HCT116 (cell line): ENCODE measurements around the gene NCMAP. TPM values are rescaled to one million over a fixed set of nuclear protein-coding genes. Genes with fewer than 3 reads are reported as not detected.
A peak's percentile ranks its signal among the peaks of the same experiment; 100 is the strongest.

ENCODE experiments used
- ATAC-seq: fragments of 200-7000 bp; cut with Tn5 transposase; 2 replicates; pipeline ENCODE4 v1.9.1; 2020; ENCODE audit warnings: mild to moderate bottlenecking, moderate library complexity
- BruUV-seq: library from RNA; stranded (reverse); fragments of 400-500 nt; replicated peaks from 2 replicates; lab custom pipeline; 2021; lab: Mats Ljungman, UMichigan
- CTCF ChIA-PET: fragments of 300-600 bp; sonication (Branson Sonifier 250); formaldehyde crosslinking; loops from one replicate; lab custom pipeline; 2021; ENCODE audit warnings: antibody characterized with exemption; lab: Charles Lee
- POLR2A ChIA-PET: fragments of 300-600, 350-600 bp; sonication (Branson Sonifier 250); formaldehyde crosslinking; loops from one replicate; lab custom pipeline; 2021; ENCODE audit warnings: antibody characterized with exemption; lab: Charles Lee
- RAD21 ChIA-PET, 2 experiments: fragments of 300-600 bp; sonication (Branson Sonifier 250); formaldehyde crosslinking; loops; one replicate each; lab custom pipeline; 2023; ENCODE audit warnings: low total read pairs in 2 of 2; ENCODE audit not compliant: uncharacterized antibody in 2 of 2, unreplicated experiment in 2 of 2, low non-redundant PET in 1 of 2; lab: Charles Lee
- DNase-seq: peaks from one replicate; pipeline ENCODE4 v3.0.0-alpha.2; 2010; ENCODE audit warnings: low read depth, low spot score
- H2AFZ ChIP-seq: fragments of 200-600 bp; shearing (Covaris generic), sonication (generic); 2 replicates; pipeline ENCODE4 v1.6.1; 2017; ENCODE audit warnings: low read depth, mixed run types, mixed read lengths, antibody characterized with exemption, low read length; ENCODE audit not compliant: poor library complexity, severe bottlenecking
- H3K27ac ChIP-seq: 2 replicates; pipeline ENCODE4 v1.5.1; 2012; ENCODE audit warnings: low read depth, low read length
- H3K27me3 ChIP-seq: fragments of 200-600 bp; sonication (generic); 2 replicates; pipeline ENCODE4 v1.6.1; 2016; ENCODE audit warnings: mixed run types, low read length, mixed read lengths; ENCODE audit not compliant: insufficient read depth
- H3K36me3 ChIP-seq, 2 experiments: fragments of 200-500 bp in 1 of 2; fragments of 200-600 bp in 1 of 2; sonication (Bioruptor generic) in 1 of 2; sonication (generic) in 1 of 2; 2 replicates each; pipeline versions ENCODE4 v1.5.1 to v1.6.1; 2014 to 2016; ENCODE audit warnings: low read length in 2 of 2, inconsistent platforms in 1 of 2, mixed read lengths in 1 of 2, mixed run types in 1 of 2; ENCODE audit not compliant: insufficient read depth in 2 of 2, control insufficient read depth in 1 of 2
- H3K4me1 ChIP-seq, 2 experiments: fragments of 200-600 bp in 1 of 2; sonication (generic) in 1 of 2; 2 replicates each; pipeline versions ENCODE4 v1.5.1 to v1.6.1; 2012 to 2017; ENCODE audit warnings: low read length in 2 of 2, inconsistent platforms in 1 of 2, mild to moderate bottlenecking in 1 of 2, mixed read lengths in 1 of 2, mixed run types in 1 of 2, moderate library complexity in 1 of 2; ENCODE audit not compliant: insufficient read depth in 2 of 2, control insufficient read depth in 1 of 2
- H3K4me2 ChIP-seq: fragments of 200-600 bp; sonication (generic); 2 replicates; pipeline ENCODE4 v1.6.1; 2017; ENCODE audit warnings: mixed run types, low read length, mixed read lengths
- H3K4me3 ChIP-seq, 2 experiments: fragments of 200-600 bp in 1 of 2; sonication (generic) in 1 of 2; replicated peaks in 1 of 2; 2 replicates each; pipeline ENCODE4 v1.5.1; 2011 to 2016; ENCODE audit warnings: low read length in 2 of 2, control low read depth in 1 of 2, low read depth in 1 of 2, mild to moderate bottlenecking in 1 of 2, mixed read lengths in 1 of 2, mixed run types in 1 of 2
- H3K79me2 ChIP-seq: fragments of 200-600 bp; sonication (generic); 2 replicates; pipeline ENCODE4 v1.6.1; 2017; ENCODE audit warnings: mild to moderate bottlenecking, mixed run types, low read length, moderate library complexity, mixed read lengths; ENCODE audit not compliant: insufficient read depth
- H3K9ac ChIP-seq: fragments of 200-600 bp; sonication (generic); 2 replicates; pipeline ENCODE4 v1.6.1; 2016; ENCODE audit warnings: low read length, mixed read lengths
- H3K9me2 ChIP-seq: fragments of 200-600 bp; sonication (generic), shearing (Covaris generic); 2 replicates; pipeline ENCODE4 v1.6.1; 2017; ENCODE audit warnings: mixed run types, mild to moderate bottlenecking, moderate library complexity; ENCODE audit not compliant: insufficient read depth
- H3K9me3 ChIP-seq, 2 experiments: fragments of 200-500 bp in 1 of 2; fragments of 200-600 bp in 1 of 2; sonication (Bioruptor generic) in 1 of 2; sonication (generic) in 1 of 2; 2 replicates each; pipeline ENCODE4 v1.6.1; 2014 to 2017; ENCODE audit warnings: low read length in 2 of 2, mixed read lengths in 2 of 2, inconsistent platforms in 1 of 2, low read depth in 1 of 2, mild to moderate bottlenecking in 1 of 2, mixed run types in 1 of 2, moderate library complexity in 1 of 2; ENCODE audit not compliant: control insufficient read depth in 1 of 2, insufficient read depth in 1 of 2
- H4K20me1 ChIP-seq: fragments of 200-600 bp; sonication (generic), shearing (Covaris generic); 2 replicates; pipeline ENCODE4 v1.6.1; 2017; ENCODE audit warnings: mixed run types, mild to moderate bottlenecking, moderate library complexity; ENCODE audit not compliant: insufficient read depth
- CBX3 ChIP-seq: IDR thresholded peaks from 2 replicates; pipeline ENCODE4 v1.6.1; 2012; ENCODE audit warnings: low read depth
- CEBPB ChIP-seq: IDR thresholded peaks from 2 replicates; pipeline ENCODE4 v1.6.1; 2012; ENCODE audit warnings: low read depth
- ELF1 ChIP-seq: IDR thresholded peaks from 2 replicates; pipeline ENCODE4 v1.6.1; 2012; ENCODE audit warnings: low read depth, borderline replicate concordance
- EZH2 ChIP-seq: fragments of 200-600 bp; sonication (generic); IDR thresholded peaks from 2 replicates; pipeline ENCODE4 v1.6.1; 2017; ENCODE audit warnings: antibody characterized with exemption, mixed run types
- EZH2phosphoT487 ChIP-seq: fragments of 200-600 bp; IDR thresholded peaks from 2 replicates; pipeline ENCODE4 v1.6.1; 2018; ENCODE audit warnings: antibody characterized with exemption, borderline replicate concordance
- FOSL1 ChIP-seq: IDR thresholded peaks from 2 replicates; pipeline ENCODE4 v1.6.1; 2012; ENCODE audit warnings: low read depth
- JUND ChIP-seq: IDR thresholded peaks from 2 replicates; pipeline ENCODE4 v1.6.1; 2012
- SIN3A ChIP-seq: IDR thresholded peaks from 2 replicates; pipeline ENCODE4 v1.6.1; 2012; ENCODE audit warnings: low read depth
- SP1 ChIP-seq: IDR thresholded peaks from 2 replicates; pipeline ENCODE4 v1.6.1; 2012; ENCODE audit warnings: low read depth
- TCF7L2 ChIP-seq: IDR thresholded peaks from 2 replicates; pipeline ENCODE4 v1.7.0; 2011; ENCODE audit warnings: borderline replicate concordance, inconsistent platforms; ENCODE audit not compliant: insufficient read depth, insufficient read length; ENCODE audit errors: extremely low read depth
- ZFX ChIP-seq: fragments of 450-650 bp; IDR thresholded peaks from 2 replicates; pipeline ENCODE4 v1.6.1; 2017
- ZNF274 ChIP-seq: fragments of 200-500 bp; sonication (Bioruptor generic); IDR thresholded peaks from 2 replicates; pipeline ENCODE4 v1.6.1; 2014; ENCODE audit warnings: mild to moderate bottlenecking, low read depth, low read length, inconsistent platforms
- intact Hi-C: fragments of 100-400 bp; cut with micrococcal nuclease; formaldehyde crosslinking; loops from 2 replicates; pipeline ENCODE4 v1.10.0; 2022
- total RNA-seq: library from RNA; stranded (reverse); gene quantifications from one replicate; pipeline ENCODE4 v1.2.1, GENCODE V29; 2021; ENCODE audit not compliant: unreplicated experiment
- TF ChIP-seq, protein P1 (sequence below): IDR thresholded peaks from 2 replicates; pipeline ENCODE4 v1.6.1; 2012; ENCODE audit warnings: low read depth

Gene NCMAP
- total RNA-seq, 1 experiment from 2014 or later, result 0.84 TPM

DNA sequence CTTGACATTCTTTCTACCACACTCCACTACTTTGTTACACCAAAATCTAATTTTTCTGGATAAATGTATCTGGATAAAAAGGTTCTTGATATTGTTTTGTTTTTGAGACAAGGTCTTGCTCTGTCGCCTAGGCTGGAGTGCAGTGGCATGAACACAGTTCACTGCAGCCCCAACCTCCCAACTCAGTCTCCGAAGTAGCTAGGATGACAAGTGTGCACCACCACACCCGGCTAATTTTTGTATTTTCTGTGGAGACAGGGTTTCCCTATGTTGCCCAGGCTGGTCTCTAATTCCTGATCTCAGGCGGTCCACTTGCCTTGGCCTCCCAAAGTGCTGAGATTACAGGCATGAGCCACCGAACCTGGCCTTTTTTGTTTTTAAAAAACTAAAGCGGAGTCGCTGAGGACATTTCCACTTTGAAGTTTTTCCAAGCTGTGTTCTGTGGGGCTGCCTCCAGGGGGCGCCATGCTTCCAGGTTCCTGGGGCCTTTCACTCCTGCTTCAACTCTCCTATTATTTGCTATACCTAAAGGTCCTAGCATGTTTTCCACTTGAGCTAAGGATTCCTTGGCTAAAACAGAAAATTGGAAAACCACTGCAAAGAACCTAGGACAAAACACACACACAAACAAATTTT, 14.1 kb upstream of the NCMAP start (continued):
- TF ChIP-seq CBX3, result peak; percentile 41; the same call in 1 of the 2 replicates
- no peak for TF ChIP-seq ELF1
- no peak for TF ChIP-seq CEBPB
- TF ChIP-seq JUND, result no peak

DNA sequence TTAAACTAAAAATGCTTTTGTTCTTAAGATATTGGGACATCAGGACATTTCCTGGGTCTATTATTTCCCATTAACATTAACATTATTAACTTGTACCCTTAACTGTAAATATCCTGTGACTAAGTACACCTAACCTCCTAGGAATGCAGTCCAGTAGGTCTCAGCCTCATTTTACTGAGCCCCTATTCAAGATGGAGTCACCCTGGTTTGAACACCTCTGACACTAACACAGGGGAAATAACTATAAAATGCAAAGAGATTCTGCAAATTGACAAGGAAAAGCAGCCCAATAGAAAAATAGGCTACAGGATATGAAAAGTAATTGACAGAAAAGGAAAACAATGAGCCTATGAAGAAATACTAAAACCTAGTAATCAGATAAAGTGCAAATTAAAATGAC, 11.6 kb upstream of the NCMAP start:
- H3K4me1 ChIP-seq, result peaks cover 17 to 36% of the 10 kb centered on the region in 2 experiments

More for the DNA sequence above, 11.6 kb upstream of the NCMAP start:
- no peak overlapping the region for H3K9ac ChIP-seq
- no peaks in the 10 kb centered on the region for H3K27me3 ChIP-seq
- no peak overlapping the region for H3K4me3 ChIP-seq
- TF ChIP-seq SP1, result 0 out of 2 replicates have a peak, but pooled peaks have one; percentile 31
- no peak for TF ChIP-seq EZH2
- TF ChIP-seq CEBPB, result no peak; the same call in 1 of the 2 replicates
- TF ChIP-seq CBX3, result peak; percentile 28; the same call in 1 of the 2 replicates
- no peak for TF ChIP-seq ZFX
- TF ChIP-seq TCF7L2, result no peak
- TF ChIP-seq, protein P1, sequence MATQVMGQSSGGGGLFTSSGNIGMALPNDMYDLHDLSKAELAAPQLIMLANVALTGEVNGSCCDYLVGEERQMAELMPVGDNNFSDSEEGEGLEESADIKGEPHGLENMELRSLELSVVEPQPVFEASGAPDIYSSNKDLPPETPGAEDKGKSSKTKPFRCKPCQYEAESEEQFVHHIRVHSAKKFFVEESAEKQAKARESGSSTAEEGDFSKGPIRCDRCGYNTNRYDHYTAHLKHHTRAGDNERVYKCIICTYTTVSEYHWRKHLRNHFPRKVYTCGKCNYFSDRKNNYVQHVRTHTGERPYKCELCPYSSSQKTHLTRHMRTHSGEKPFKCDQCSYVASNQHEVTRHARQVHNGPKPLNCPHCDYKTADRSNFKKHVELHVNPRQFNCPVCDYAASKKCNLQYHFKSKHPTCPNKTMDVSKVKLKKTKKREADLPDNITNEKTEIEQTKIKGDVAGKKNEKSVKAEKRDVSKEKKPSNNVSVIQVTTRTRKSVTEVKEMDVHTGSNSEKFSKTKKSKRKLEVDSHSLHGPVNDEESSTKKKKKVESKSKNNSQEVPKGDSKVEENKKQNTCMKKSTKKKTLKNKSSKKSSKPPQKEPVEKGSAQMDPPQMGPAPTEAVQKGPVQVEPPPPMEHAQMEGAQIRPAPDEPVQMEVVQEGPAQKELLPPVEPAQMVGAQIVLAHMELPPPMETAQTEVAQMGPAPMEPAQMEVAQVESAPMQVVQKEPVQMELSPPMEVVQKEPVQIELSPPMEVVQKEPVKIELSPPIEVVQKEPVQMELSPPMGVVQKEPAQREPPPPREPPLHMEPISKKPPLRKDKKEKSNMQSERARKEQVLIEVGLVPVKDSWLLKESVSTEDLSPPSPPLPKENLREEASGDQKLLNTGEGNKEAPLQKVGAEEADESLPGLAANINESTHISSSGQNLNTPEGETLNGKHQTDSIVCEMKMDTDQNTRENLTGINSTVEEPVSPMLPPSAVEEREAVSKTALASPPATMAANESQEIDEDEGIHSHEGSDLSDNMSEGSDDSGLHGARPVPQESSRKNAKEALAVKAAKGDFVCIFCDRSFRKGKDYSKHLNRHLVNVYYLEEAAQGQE, result no peak
- TF ChIP-seq FOSL1, result peak; percentile 31; the same call in 1 of the 2 replicates
- no peak for TF ChIP-seq ZNF274
- TF ChIP-seq SIN3A, result no peak
- no peak for TF ChIP-seq EZH2phosphoT487
- TF ChIP-seq, all 23 proteins: peak for 3
- ChIA-PET POLR2A (no interaction called here), CTCF (no interaction called here), RAD21 (no interaction called here)
- ATAC-seq, result no peak
- no peaks in the 10 kb centered on the region for H4K20me1 ChIP-seq
- H2AFZ ChIP-seq, result peak overlapping the region; percentile 44
- peak overlapping the region; percentile 14; the same call in 1 of the 2 replicates for H3K4me2 ChIP-seq
- intact Hi-C loops, result no loop called here
- no peaks in the 10 kb centered on the region for H3K9me2 ChIP-seq
- no peaks in the 10 kb centered on the region for H3K36me3 ChIP-seq
- no peak for DNase-seq
- BruUV-seq, result no TSS peak
- H3K9me3 ChIP-seq, result no peaks in the 10 kb centered on the region
- H3K79me2 ChIP-seq, result no peaks in the 10 kb centered on the region
- no peak overlapping the region for H3K27ac ChIP-seq
